Fibroblast of mammary gland (primary cell): ENCODE data around the gene PREX1.
"Not testable (repeated sequence)": the region's sequence is repeated elsewhere in the genome, so short reads cannot be mapped to it uniquely, and the experiment has no call there.

Experiments
- DNase-seq: peaks from one replicate; pipeline ENCODE4 v3.0.0-alpha.2; 2010; ENCODE audit warnings: low read depth
- H3K4me3 ChIP-seq: 2 replicates; pipeline ENCODE4 v1.5.1; 2011; ENCODE audit warnings: low read depth, mild to moderate bottlenecking, low read length, moderate library complexity; ENCODE audit not compliant: control insufficient read depth
- CTCF ChIP-seq: conservative IDR thresholded peaks from 2 replicates; pipeline ENCODE4 v1.5.1; 2011; ENCODE audit warnings: low read depth, low read length, inconsistent platforms; ENCODE audit not compliant: control insufficient read depth, insufficient read depth

The PREX1 gene

GRCh38 chr20:48599748-48600469 lies 227.9 kb downstream of the PREX1 start:
- H3K4me3 ChIP-seq = no peak overlapping the region
- no peak for TF ChIP-seq CTCF
- no peak for DNase-seq

DNA sequence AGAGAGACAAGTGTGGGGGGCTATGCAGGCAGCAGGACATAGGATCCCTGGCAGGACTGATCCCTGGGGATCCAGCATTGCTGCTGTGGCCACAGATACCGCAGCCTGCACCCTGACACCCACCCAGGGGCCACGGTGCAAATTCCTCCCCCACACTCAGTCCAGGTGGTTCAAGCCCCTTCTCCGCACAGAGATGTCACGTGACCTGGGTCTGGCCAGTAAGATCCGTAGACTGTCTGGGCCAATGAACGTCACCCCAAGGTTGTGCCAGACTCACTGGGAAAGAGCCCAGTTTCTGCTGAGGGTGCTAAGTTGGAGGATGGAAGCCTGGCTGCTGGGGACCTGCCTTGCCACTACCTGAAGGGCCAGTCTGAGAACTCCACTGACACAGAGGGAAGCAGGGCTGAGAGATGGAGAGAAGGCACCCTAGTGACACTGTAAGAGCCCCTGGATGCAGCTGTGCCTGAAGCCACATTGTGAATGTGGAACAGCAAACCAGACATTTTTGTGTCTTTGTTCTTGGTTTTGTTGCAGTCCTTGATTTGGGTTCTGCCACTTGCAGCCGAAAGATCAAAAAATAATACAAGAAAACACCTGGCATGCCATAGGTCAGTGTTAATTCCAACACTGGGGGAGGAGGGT lies 228.6 kb downstream of the PREX1 start:
- no peak overlapping the region for H3K4me3 ChIP-seq
- TF ChIP-seq CTCF = no peak
- DNase-seq = no peak

- not testable (repeated sequence) for H3K4me3 ChIP-seq, DNase-seq
These were observed 229.4 kb downstream of the PREX1 start for GRCh38 chr20:48598303-48598941.

DNA sequence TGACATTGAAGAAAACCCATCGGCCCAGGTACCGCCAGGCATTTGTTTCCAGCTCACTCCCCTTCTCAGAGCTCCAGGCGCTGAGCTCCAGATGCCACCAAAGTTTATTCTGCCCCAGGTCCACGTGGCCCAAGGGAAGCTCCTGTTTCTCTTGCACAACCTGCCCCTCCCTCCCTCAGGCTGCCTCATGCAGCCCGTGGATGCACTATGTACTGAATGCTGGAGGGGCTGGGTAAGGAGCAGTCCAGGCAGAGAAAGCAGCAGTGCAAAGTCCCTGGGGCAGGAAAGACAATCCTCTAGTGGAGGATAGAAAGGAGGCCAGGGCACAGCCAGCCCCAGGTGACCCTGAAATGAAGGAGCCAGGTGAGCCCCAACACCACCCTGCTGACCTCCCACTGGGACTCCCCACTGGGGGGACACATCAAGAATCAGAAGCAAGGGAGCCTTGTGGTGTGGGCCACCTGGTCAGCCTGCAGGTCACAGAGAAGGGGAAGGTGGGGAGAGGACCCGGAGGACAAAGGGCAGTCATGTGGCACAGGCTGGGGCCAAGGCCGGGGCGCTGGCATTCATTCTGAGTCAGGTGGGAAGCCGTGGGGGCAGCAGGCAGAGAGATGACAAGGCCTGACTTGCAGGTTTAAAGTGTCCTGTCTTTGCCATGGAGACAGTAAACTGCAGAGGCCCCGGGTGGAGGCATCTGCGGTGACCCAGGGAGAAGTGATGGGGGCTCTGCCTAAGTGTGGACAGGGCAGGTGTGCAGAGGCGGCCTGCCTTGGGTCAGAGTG lies 230.1 kb downstream of the PREX1 start:
- no peak overlapping the region for H3K4me3 ChIP-seq
- no peak for TF ChIP-seq CTCF
- no peak for DNase-seq

- H3K4me3 ChIP-seq = no peak overlapping the region
- no peak for TF ChIP-seq CTCF
- no peak for DNase-seq
These were observed 231.4 kb downstream of the PREX1 start for GRCh38 chr20:48596334-48596898.

GRCh38 chr20:48595495-48596333 lies 232.1 kb downstream of the PREX1 start:
- no peak for TF ChIP-seq CTCF

More at GRCh38 chr20:48595495-48596333, 232.1 kb downstream of the PREX1 start:
- no peak for DNase-seq
- no peak overlapping the region for H3K4me3 ChIP-seq
